ENCODE results near the gene PRR19. TPM values are rescaled to one million over a fixed set of nuclear protein-coding genes. Genes with fewer than 3 reads are reported as not detected.

PRR19 gene
- total and polyA plus RNA-seq, 7 experiments from 2014 or later = 0.32 to 0.68 (median 0.44) TPM; not detected in 1

- no peaks in the 10 kb centered on the region for H3K4me1 ChIP-seq (ENCODE audit: control insufficient read depth in 2 of 2, insufficient read depth in 2 of 2, low read length in 2 of 2)
- intact Hi-C loops (cut with micrococcal nuclease) = no loop called here
- no peaks in the 10 kb centered on the region for H3K27me3 Mint-ChIP-seq
- DNase-seq (no peak), ATAC-seq (no peak)
- ChIA-PET CTCF (no interaction called here), POLR2A (no interaction called here)
- H3K4me3 ChIP-seq (ENCODE audit: low read length) = no peak overlapping the region
- H3K36me3 Mint-ChIP-seq = peaks cover 0 to 17% (median 5%) of the 10 kb centered on the region in 5 donors
- peaks cover 0 to 4% (median 0%) of the 10 kb centered on the region in 7 donors for H3K4me1 Mint-ChIP-seq
- peaks cover 0 to 1% (median 0%) of the 10 kb centered on the region in 11 donors for H3K9me3 Mint-ChIP-seq
- no peak overlapping the region for H3K27ac ChIP-seq (ENCODE audit: low read depth, low read length)
- H3K27me3 ChIP-seq (ENCODE audit: control insufficient read depth in 2 of 2, insufficient read depth in 2 of 2, low read length in 2 of 2) = no peaks in the 10 kb centered on the region
- H3K9me3 ChIP-seq (ENCODE audit: control insufficient read depth in 2 of 3, low read length in 3 of 3) = no peaks in the 10 kb centered on the region
- H3K4me3 Mint-ChIP-seq = no peak overlapping the region
- H3K27ac Mint-ChIP-seq = no peak overlapping the region
- peaks cover 0 to 3% (median 0%) of the 10 kb centered on the region in 3 experiments for H3K36me3 ChIP-seq (ENCODE audit: control insufficient read depth in 2 of 3, insufficient read depth in 3 of 3, low read length in 3 of 3)
Measured at GRCh38 chr19:42343344-42344110, 41.6 kb downstream of the PRR19 start.

- Histone ChIP-seq H3K4me1 (ENCODE audit: control insufficient read depth in 2 of 2, insufficient read depth in 2 of 2, low read length in 2 of 2) (no peaks in the 10 kb centered on the region), H3K9me3 (ENCODE audit: control insufficient read depth in 2 of 3, low read length in 3 of 3) (no peaks in the 10 kb centered on the region), H3K27me3 (ENCODE audit: control insufficient read depth in 2 of 2, insufficient read depth in 2 of 2, low read length in 2 of 2) (no peaks in the 10 kb centered on the region), H3K36me3 (ENCODE audit: control insufficient read depth in 2 of 3, insufficient read depth in 3 of 3, low read length in 3 of 3) (peaks cover 0 to 3% (median 0%) of the 10 kb centered on the region in 3 experiments), H3K4me3 (ENCODE audit: low read length) (no peak overlapping the region), H3K27ac (ENCODE audit: low read depth, low read length) (no peak overlapping the region)
- peaks cover 0 to 16% (median 4%) of the 10 kb centered on the region in 5 donors for H3K36me3 Mint-ChIP-seq
- H3K27ac Mint-ChIP-seq = no peak overlapping the region
- H3K9me3 Mint-ChIP-seq = peaks cover 0 to 1% (median 0%) of the 10 kb centered on the region in 11 donors
- ATAC-seq (no peak), DNase-seq (no peak)
- no peak overlapping the region for H3K4me3 Mint-ChIP-seq
- peaks cover 0 to 4% (median 0%) of the 10 kb centered on the region in 7 donors for H3K4me1 Mint-ChIP-seq
- no peaks in the 10 kb centered on the region for H3K27me3 Mint-ChIP-seq
- intact Hi-C loops (cut with micrococcal nuclease) = no loop called here
- ChIA-PET POLR2A (no interaction called here), CTCF (no interaction called here)
Measured at GRCh38 chr19:42344336-42344893, 42.5 kb downstream of the PRR19 start.

- no peaks in the 10 kb centered on the region for H3K9me3 ChIP-seq (ENCODE audit: control insufficient read depth in 2 of 3, low read length in 3 of 3)
- ChIA-PET POLR2A (no interaction called here), CTCF (no interaction called here)
- no peaks in the 10 kb centered on the region for H3K27me3 ChIP-seq (ENCODE audit: control insufficient read depth in 2 of 2, insufficient read depth in 2 of 2, low read length in 2 of 2)
- Mint-ChIP-seq H3K4me1 (peaks cover 0 to 6% (median 0%) of the 10 kb centered on the region in 7 donors), H3K4me3 (no peak overlapping the region), H3K27ac (no peak overlapping the region), H3K36me3 (peaks cover 0 to 19% (median 4%) of the 10 kb centered on the region in 5 donors), H3K9me3 (peaks cover 0 to 1% (median 0%) of the 10 kb centered on the region in 11 donors), H3K27me3 (no peaks in the 10 kb centered on the region)
- DNase-seq (no peak), ATAC-seq (no peak)
- H3K36me3 ChIP-seq (ENCODE audit: control insufficient read depth in 2 of 3, insufficient read depth in 3 of 3, low read length in 3 of 3) = peaks cover 0 to 3% (median 0%) of the 10 kb centered on the region in 3 experiments
- H3K27ac ChIP-seq (ENCODE audit: low read depth, low read length) = no peak overlapping the region
- H3K4me1 ChIP-seq (ENCODE audit: control insufficient read depth in 2 of 2, insufficient read depth in 2 of 2, low read length in 2 of 2) = no peaks in the 10 kb centered on the region
- H3K4me3 ChIP-seq (ENCODE audit: low read length) = no peak overlapping the region
- intact Hi-C loops (cut with micrococcal nuclease) = no loop called here
Measured at GRCh38 chr19:42345191-42345812, 43.4 kb downstream of the PRR19 start.

DNA sequence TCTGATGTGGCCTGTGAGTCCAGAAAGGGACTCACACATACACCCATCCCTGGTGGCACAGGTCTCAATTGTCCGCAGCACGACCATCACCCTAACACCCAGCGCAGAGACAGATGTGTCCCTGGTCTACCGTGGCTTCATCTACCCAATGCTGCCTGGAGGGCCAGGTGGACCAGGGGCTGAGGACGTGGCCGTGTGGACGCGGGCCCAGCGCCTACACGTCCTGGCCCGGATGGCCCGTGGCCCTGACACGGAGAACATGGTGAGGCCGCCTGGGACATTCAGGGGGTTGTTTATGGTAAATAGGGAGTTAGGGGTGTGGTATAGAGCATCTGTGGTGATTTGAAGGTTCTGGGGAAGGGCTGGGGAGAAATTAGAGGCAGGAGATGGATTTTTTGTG is 46.3 kb downstream of the PRR19 start:
- CTCF ChIA-PET = no interaction called here
- Histone ChIP-seq H3K27me3 (ENCODE audit: control insufficient read depth in 2 of 2, insufficient read depth in 2 of 2, low read length in 2 of 2) (no peaks in the 10 kb centered on the region), H3K27ac (ENCODE audit: low read depth, low read length) (no peak overlapping the region)

GRCh38 chr19:42349378-42350107 is 47.6 kb downstream of the PRR19 start:
- no peaks in the 10 kb centered on the region for H3K27me3 Mint-ChIP-seq
- Histone ChIP-seq H3K36me3 (ENCODE audit: control insufficient read depth in 2 of 3, insufficient read depth in 3 of 3, low read length in 3 of 3) (peaks cover 0 to 11% (median 0%) of the 10 kb centered on the region in 3 experiments), H3K27me3 (ENCODE audit: control insufficient read depth in 2 of 2, insufficient read depth in 2 of 2, low read length in 2 of 2) (no peaks in the 10 kb centered on the region), H3K4me1 (ENCODE audit: control insufficient read depth in 2 of 2, insufficient read depth in 2 of 2, low read length in 2 of 2) (no peaks in the 10 kb centered on the region), H3K27ac (ENCODE audit: low read depth, low read length) (no peak overlapping the region), H3K4me3 (ENCODE audit: low read length) (no peak overlapping the region), H3K9me3 (ENCODE audit: control insufficient read depth in 2 of 3, low read length in 3 of 3) (no peaks in the 10 kb centered on the region)
- ATAC-seq (no peak), DNase-seq (no peak)
- ChIA-PET CTCF (no interaction called here), POLR2A (no interaction called here)
- H3K4me3 Mint-ChIP-seq = no peak overlapping the region
- intact Hi-C loops (cut with micrococcal nuclease) = no loop called here
- H3K9me3 Mint-ChIP-seq = peaks cover 0 to 1% (median 0%) of the 10 kb centered on the region in 11 donors
- peaks cover 0 to 28% (median 16%) of the 10 kb centered on the region in 5 donors for H3K36me3 Mint-ChIP-seq
- H3K4me1 Mint-ChIP-seq = peaks cover 0 to 9% (median 0%) of the 10 kb centered on the region in 7 donors
- H3K27ac Mint-ChIP-seq = no peak overlapping the region

More for the DNA sequence above, 46.3 kb downstream of the PRR19 start:
- Mint-ChIP-seq H3K4me1 (peaks cover 0 to 9% (median 0%) of the 10 kb centered on the region in 7 donors), H3K4me3 (no peak overlapping the region), H3K36me3 (peaks cover 0 to 21% (median 9%) of the 10 kb centered on the region in 5 donors), H3K27me3 (no peaks in the 10 kb centered on the region), H3K9me3 (peaks cover 0 to 1% (median 0%) of the 10 kb centered on the region in 11 donors), H3K27ac (no peak overlapping the region)
- no peak for ATAC-seq
- POLR2A ChIA-PET = no interaction called here
- H3K4me3 ChIP-seq (ENCODE audit: low read length) = no peak overlapping the region
- DNase-seq = no peak
- no peaks in the 10 kb centered on the region for H3K9me3 ChIP-seq (ENCODE audit: control insufficient read depth in 2 of 3, low read length in 3 of 3)
- no peaks in the 10 kb centered on the region for H3K4me1 ChIP-seq (ENCODE audit: control insufficient read depth in 2 of 2, insufficient read depth in 2 of 2, low read length in 2 of 2)
- intact Hi-C loops (cut with micrococcal nuclease) = no loop called here
- no peaks in the 10 kb centered on the region for H3K36me3 ChIP-seq (ENCODE audit: control insufficient read depth in 2 of 3, insufficient read depth in 3 of 3, low read length in 3 of 3)

DNA sequence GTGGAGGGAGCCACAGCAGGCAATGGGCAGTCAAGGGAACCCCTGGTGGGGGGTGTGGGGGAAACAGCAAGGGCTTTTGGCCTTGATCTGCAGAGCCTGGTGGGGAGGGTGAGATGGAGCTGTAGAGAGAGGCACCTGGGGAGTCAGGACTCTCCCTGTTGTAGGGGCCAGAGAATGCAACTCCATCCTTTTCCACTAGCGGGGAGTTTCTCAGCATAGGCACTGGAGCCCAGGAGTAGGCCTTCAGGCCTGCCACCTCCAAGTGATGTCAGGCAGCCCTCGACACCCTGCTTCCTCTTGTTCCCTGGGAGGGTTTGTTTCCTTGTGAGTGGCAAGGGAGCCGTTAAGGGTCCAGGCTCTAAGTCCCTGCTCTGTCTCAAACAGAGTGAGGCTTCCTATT is 48.5 kb downstream of the PRR19 start:
- no peak overlapping the region for H3K27ac ChIP-seq (ENCODE audit: low read depth, low read length)
- H3K36me3 ChIP-seq (ENCODE audit: control insufficient read depth in 2 of 3, insufficient read depth in 3 of 3, low read length in 3 of 3) = peaks cover 0 to 11% (median 0%) of the 10 kb centered on the region in 3 experiments
- H3K27me3 ChIP-seq (ENCODE audit: control insufficient read depth in 2 of 2, insufficient read depth in 2 of 2, low read length in 2 of 2) = no peaks in the 10 kb centered on the region
- Mint-ChIP-seq H3K9me3 (peaks cover 0 to 1% (median 0%) of the 10 kb centered on the region in 11 donors), H3K36me3 (peaks cover 0 to 22% (median 11%) of the 10 kb centered on the region in 5 donors), H3K27me3 (no peaks in the 10 kb centered on the region), H3K4me3 (no peak overlapping the region), H3K27ac (no peak overlapping the region), H3K4me1 (peaks cover 0 to 9% (median 0%) of the 10 kb centered on the region in 7 donors)
- DNase-seq = no peak
- ATAC-seq = no peak
- CTCF ChIA-PET = no interaction called here
- H3K4me3 ChIP-seq (ENCODE audit: low read length) = no peak overlapping the region
- intact Hi-C loops (cut with micrococcal nuclease) = no loop called here
- no peaks in the 10 kb centered on the region for H3K9me3 ChIP-seq (ENCODE audit: control insufficient read depth in 2 of 3, low read length in 3 of 3)
- POLR2A ChIA-PET = interaction anchor here (0.5 kb wide), 1 partner anchor 175 kb away, joined by 3 read pairs; no protein-coding TSS in a partner anchor
- H3K4me1 ChIP-seq (ENCODE audit: control insufficient read depth in 2 of 2, insufficient read depth in 2 of 2, low read length in 2 of 2) = no peaks in the 10 kb centered on the region
